Suppressor macrophage (primary cell): ENCODE measurements around the gene AKAP14.
"Not testable (repeated sequence)": the region's sequence is repeated elsewhere in the genome, so short reads cannot be mapped to it uniquely, and the experiment has no call there.

Experiments used
- DNase-seq, 4 experiments: peaks; one replicate each; pipeline ENCODE4 v3.0.0-alpha.2; 2020 to 2022

AKAP14 gene

DNA sequence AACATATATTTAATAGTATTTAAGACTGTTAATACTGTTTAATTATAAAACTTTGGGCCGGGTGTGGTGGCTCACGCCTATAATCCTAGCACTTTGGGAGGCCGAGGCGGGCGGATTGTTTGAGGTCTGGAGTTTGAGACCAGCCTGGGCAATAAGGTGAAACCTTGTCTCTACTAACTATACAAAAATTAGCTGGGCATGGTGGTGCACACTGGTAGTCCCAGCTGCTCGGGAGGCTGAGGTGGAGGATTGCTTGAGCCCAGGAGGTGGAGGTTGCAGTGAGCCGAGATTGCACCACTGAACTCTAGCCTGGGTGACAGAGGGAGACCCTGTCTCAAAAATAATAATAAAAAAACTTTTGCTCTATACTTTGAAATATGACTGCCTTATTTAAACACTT is 26.7 kb downstream of the AKAP14 start:
- not testable (repeated sequence) for DNase-seq

DNA sequence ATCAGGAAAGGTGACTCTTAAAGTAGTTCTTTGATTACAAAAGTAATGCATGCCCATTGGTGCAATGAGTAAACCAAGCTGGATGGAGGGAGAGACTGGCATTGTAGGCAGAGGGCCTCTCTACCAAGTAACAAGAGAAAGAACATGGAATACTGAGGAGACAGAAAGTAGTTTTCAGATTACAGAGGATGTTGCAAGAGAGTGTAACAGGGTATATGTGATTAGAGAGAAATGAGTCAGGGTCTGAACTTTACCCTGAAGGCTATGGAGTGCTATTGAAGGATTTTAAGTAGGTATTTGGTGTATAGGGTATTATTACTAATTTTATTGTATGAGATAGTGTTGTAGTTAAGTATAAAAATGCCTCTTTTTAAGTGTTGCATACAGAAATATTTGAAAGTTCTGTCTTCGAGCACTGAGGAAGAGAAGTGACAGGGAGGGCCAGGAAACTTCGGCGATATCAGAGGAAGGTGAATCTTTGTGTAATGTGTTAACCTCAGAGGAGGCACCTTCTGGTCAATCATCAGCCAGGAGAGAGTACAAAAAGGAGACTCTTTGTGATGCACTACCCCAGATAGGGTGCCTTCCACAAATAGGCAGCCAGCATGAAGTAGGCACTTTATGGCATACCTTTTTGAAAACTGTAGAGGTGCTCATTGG is 39.7 kb downstream of the AKAP14 start:
- DNase-seq = no peak

DNA sequence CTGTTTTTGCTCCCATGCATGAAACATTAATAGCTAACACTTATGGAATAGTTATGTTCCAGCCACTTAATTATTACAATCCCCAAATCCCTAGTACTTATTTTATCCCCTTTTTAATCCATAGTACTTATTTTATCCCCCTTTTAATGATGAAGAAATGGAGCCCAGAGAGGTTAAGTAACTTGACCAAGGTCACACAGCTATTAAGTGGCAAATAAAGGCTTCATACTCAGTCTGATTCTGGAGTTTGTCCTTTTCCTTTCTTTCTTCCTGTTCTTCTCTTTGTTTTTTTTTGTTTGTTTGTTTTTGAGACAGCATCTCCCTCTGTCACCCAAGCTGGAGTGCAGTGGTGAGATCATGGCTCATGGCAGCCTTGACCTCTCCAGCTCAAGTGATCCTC is 45.6 kb downstream of the AKAP14 start:
- no peak for DNase-seq

DNA sequence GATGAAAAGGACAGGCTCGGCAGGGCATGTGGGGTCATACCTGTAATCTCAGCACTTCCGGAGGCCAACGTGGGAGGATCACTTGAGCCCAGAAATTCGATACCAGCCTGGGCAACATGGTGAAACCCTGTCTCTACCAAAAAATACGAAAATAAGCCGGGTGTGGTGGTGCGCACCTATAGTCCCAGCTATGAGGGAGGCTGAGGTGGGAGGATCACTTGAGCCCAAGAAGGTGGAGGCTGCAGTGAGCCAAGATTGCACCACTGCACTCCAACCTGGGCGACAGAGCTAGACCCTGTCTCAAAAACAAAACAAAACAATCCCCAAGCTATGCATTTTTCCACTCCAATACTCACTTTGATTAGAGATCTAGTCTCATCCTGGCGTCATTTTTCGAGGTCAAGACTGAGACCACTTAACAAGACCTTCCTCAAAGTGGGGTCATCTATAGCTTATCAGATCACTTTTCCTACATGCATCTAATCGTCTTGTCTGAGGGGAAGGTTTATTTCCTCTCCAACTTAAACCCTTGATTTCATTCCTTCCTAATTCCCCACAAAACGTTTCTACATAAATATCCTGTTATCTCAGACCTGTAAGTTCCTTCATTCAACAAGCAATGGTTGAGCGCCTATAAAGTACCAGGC is 46.6 kb downstream of the AKAP14 start:
- no peak for DNase-seq

DNA sequence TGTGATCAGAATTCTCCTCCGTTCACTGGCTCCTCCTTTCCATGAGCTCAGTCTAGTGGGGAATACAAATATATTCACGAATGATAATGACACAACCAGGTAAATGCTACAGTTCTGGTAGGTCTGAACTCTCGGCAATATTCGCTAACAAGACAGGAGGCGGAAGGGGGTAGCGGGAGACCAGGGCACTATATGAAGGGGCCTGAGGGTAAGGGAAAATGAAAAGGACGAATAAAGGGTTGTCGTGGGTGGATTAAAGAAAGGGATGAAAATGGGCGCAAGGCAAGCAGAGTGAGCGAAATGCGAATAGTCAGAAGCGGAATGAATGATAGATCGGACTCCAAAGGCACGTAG is 47.1 kb downstream of the AKAP14 start:
- DNase-seq = peak in 2 of 4 experiments; percentile 1 to 7

DNA sequence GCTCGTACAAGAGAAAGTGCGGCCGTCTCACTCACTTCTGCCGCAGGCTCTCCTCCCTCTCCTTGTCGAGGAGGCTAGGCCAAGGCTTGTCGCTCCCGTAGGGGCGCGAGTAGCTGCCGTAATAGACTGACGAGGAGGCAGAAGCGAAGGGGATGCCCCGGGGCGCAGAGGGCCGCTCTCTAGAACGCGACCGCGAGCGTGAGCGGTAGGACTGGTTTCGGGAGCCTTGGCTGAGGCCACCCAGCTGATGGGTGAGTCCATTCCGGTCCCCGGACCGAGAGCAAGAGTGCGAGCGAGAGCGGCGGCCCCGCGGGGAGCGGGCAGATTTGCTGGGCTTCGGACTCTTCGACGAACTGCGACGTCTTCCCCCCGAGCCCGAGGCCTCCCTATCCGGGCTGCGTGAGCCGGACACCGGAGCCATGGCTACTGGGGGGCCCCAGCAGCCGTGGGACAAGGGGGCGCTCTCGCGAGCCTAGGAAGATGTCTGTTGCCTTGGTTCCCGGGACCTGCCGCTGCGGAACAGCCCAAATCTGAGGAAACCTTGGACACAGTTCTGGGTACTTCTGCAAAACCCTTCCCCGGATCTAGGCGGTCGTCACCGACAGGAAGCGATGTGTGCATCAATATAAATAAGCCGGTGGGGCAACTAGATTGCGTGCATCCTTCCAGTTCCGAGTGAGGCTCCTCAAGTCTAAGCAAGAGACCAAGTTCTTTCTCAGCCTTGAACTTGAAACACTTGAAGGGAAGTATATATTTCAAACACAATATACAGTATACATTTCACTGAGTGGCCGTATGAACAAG is 47.7 kb downstream of the AKAP14 start, which contains the start of gene NKAP:
NKAP (minus strand) TSS at position 567 of the 804 bp plus-strand sequence; CDS start at position 421, 146 bp downstream.
- peak; percentile 90 to 93 (median 92) for DNase-seq

DNA sequence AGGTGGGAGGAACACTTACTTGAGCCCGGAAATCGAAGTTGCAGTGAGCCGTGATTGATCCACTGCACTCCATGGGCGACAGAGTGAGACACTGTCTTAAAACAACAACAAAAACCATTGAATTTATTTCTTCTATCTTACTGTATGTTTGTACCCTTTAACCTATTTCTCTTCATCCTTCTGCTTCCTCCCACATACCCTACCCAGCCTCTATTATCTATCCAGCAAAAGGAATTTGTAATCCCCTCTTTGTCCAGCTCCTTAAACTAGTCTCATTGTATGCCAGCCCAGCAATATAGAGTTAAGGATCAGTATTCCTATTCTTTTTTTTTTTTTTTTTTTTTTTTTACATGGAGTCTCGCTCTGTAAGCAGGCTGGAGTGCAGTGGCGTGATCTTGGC is 49.8 kb downstream of the AKAP14 start:
- no peak for DNase-seq

DNA sequence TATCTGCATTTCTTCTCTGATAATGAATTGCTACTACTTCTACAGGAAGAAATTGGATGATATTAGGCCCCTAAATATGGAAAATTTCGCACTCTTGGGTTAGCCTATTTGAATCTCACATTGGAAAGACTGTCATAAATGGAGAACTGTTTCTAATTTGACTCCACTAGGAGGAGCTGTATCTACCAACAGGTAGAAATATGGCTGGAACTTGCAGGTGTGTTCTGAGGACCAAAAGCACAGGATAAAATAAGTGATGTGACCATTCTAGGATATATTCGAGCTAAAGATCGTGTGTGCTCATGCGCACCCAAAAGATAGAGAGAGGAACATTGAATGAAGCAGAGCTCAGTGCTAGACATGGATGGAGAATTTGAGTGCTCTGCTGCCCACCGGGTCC is 52.7 kb downstream of the AKAP14 start:
- peak in 1 of 4 experiments; percentile 6 for DNase-seq

DNA sequence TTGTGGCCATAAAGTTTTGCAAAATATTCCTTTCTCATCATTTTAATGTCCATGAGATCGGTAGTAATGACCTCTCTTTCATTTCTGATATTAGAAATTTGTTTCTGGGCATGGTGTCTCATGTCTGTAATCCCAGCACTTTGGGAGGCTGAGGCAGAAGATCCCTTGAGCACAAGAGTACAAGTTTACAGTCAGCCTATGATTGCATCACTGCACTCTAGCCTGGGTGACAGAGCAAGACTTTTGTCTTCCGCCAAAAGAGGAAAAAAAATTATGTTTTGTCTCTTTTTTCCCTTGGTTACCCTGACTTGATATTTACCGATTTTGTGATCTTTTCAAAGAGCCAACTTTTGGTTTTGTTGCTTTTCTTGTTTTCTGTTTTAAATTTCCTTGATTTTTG is 58.7 kb downstream of the AKAP14 start:
- peak in 1 of 4 experiments; percentile 18 for DNase-seq

DNA sequence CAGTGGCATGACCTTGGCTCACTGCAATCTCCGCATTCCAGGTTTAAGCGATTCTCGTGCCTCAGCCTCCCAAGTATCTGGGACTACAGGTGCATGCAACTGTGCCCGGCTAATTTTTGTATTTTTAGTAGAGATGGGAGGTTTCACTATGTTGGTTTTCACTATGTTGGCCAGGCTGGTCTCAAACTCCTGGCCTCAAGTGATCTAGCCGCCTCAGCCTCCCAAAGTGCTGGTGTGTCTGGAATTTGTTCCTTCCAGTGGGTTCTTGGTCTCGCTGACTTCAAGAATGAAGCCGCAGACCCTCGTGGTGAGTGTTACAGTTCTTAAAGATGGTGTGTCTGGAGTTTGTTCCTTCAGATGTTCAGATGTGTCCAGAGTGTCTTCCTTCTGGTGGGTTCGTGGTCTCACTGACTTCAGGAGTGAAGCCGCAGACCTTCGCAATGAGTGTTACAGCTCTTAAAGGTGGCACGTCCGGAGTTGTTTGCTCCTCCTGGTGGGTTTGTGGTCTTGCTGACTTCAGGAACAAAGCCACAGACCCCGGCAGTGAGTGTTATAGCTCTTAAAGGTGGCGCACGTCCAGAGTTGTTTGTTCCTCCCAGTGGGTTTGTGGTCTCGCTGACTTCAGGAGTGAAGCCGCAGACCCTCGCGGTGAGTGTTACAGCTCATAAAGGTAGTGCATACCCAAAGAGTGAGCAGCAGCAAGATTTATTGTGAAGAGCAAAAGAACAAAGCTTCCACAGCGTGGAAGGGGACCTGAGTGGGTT is 60.3 kb downstream of the AKAP14 start:
- not testable (repeated sequence) for DNase-seq

DNA sequence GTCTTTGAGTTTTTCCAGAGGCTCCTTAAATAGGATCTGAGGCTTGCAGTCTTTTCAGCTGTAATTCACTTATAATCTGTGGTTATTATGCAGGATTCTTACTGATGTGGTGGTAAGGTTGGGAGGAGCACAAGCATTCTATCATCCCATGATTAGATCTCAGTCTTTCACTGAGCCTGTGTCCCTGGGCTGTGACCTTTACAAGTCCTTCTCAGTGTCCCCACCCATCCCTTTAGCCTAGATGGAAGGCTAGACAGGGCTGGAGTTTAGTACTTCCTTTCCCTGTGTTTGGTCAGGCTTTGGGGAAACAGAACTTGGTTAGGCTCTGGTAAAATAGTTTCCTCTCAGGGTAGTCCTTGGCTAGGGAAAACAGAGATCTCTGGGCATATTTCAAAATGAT is 64.9 kb downstream of the AKAP14 start:
- no peak for DNase-seq

DNA sequence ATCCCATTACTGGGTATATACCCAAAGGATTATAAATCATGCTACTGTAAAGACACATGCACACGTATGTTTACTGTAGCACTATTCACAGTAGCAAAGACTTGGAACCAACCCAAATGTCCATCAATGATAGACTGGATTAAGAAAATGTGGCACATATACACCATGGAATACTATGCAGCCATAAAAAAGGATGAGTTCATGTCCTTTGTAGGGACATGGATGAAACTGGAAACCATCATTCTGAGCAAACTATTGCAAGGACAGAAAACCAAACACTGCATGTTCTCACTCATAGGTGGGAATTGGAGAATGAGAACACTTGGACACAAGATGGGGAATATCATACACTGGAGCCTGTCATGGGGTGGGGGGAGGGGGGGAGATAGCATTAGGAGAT is 71.1 kb downstream of the AKAP14 start:
- not testable (repeated sequence) for DNase-seq
